ENCODE results near the gene CASP1.

DNA sequence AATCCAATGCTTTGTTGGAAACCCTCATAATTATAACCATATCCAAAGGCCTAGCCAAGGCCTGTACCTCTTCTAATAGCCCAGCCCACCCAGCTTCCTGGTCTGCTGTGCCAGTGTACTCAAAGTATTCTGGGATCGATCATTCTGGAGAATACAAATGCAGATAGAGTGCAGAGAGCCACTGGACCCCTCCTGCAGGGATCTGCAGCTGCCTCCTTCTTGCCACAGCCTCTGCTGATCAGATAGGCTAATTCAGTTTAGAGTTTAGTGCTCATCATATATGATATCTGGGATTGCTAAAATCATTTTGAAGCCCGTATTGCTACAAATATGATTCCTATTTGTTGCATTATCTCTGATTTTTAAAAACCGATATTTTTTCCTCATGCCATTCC lies 29.5 kb downstream of the CASP1 start:
- no peak for TF ChIP-seq POLR2A (IDR thresholded peaks at IDR 0.05)
- TF ChIP-seq, protein P1, sequence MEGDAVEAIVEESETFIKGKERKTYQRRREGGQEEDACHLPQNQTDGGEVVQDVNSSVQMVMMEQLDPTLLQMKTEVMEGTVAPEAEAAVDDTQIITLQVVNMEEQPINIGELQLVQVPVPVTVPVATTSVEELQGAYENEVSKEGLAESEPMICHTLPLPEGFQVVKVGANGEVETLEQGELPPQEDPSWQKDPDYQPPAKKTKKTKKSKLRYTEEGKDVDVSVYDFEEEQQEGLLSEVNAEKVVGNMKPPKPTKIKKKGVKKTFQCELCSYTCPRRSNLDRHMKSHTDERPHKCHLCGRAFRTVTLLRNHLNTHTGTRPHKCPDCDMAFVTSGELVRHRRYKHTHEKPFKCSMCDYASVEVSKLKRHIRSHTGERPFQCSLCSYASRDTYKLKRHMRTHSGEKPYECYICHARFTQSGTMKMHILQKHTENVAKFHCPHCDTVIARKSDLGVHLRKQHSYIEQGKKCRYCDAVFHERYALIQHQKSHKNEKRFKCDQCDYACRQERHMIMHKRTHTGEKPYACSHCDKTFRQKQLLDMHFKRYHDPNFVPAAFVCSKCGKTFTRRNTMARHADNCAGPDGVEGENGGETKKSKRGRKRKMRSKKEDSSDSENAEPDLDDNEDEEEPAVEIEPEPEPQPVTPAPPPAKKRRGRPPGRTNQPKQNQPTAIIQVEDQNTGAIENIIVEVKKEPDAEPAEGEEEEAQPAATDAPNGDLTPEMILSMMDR (IDR thresholded peaks at IDR 0.05 in 4 of 5, conservative IDR thresholded peaks at IDR 0.05 in 1 of 5), result no peak
